Measurements from ENCODE around the gene NDUFS2. TPM values are rescaled to one million over a fixed set of nuclear protein-coding genes. Genes with fewer than 3 reads are reported as not detected.
A peak's percentile ranks its signal among the peaks of the same experiment; 100 is the strongest.

NDUFS2 gene
- total and polyA plus RNA-seq, 5 donors from 2014 or later, result 67.5 to 128 (median 110) TPM

DNA sequence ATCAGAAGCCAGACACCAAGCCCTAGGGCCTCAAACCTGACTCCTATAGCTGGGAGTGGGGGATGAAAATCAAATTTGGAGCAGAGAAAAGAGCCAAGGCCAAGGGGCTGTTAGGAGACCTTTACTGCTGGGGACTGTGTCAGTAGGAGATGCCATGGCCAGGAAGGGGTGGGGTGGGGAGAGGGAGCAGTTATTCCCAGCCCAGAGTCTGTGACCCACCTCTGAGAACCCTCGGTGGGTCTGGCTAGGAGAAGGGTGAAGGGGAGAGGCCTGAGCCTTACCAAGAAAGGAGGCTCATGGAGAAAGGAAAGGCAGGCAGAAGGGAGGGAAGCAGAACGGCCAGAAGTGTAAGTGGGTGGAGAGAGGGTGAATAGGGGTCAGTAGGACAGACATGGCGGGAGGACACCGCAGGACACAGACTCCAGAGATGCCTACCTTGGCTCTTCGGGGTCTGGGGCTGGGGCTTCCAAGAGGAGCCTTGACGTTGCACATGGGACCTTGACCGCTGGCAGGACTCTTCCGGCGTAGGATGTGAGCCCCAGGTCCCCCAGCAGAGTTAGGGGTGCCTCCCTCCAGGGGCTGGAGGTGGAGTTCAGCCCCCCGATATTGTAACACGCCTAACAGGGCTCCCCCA lies 4.5 kb upstream of the NDUFS2 start:
- no peak for DNase-seq
- Histone ChIP-seq H3K9me3 (ENCODE audit: control insufficient read depth in 2 of 2, low read length in 2 of 2) (no peaks in the 10 kb centered on the region), H3K27ac (ENCODE audit: insufficient read depth, low read length, poor library complexity, severe bottlenecking) (no peak overlapping the region), H3K27me3 (ENCODE audit: control insufficient read depth, insufficient read depth, low read length) (no peaks in the 10 kb centered on the region), H3K4me1 (ENCODE audit: control insufficient read depth, insufficient read depth, low read length, poor library complexity, severe bottlenecking) (peaks cover 35% of the 10 kb centered on the region), H3K4me3 (ENCODE audit: low read depth, low read length) (no peak overlapping the region), H3K36me3 (ENCODE audit: control insufficient read depth, insufficient read depth, low read length) (no peaks in the 10 kb centered on the region)
- no peaks in the 10 kb centered on the region for H3K27me3 Mint-ChIP-seq
- H3K36me3 Mint-ChIP-seq, result peaks cover 4% of the 10 kb centered on the region
- H3K9me3 Mint-ChIP-seq, result no peaks in the 10 kb centered on the region
- ATAC-seq (ENCODE audit: low read depth in 2 of 2), result no peak
- H3K4me3 Mint-ChIP-seq, result no peak overlapping the region
- peak overlapping the region in 2 of 3 donors; percentile 46 to 69 for H3K27ac Mint-ChIP-seq
- peaks cover 9 to 58% (median 32%) of the 10 kb centered on the region in 4 donors for H3K4me1 Mint-ChIP-seq

DNA sequence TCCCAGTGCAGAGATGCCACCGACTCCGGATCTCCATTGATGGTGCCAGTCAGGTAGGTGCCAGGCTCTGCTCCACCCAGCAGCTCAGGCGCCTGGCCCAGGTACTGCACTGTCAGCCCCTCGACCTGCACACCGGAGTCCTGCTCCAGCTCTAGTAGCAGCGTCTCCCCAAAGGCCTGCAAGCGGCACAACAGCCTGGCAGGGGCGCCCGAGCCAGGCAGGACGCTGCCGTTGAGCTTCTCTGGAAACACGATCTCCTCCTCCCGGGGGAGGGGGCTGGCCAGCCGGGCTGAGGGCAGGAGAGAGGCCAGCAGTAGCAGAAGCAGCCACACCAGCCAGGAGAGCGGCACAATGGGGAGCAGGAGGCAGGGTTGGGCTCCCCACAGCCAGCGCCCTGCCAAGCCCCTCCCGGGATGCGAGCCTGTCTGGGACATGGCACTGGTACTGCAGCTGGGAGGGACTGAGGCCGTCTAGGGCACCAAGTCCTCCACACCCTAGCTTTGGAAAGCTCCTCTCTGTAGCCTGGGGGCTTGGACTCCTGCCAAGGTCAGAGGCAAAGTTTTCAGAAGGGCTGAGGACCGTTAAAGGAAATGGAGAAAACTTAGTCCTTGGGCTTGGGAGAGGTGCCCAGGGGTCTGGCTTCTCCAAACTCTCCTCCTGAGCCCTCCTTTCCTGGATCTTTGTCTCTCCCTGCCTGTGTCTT lies 3.8 kb upstream of the NDUFS2 start:
- H3K9me3 Mint-ChIP-seq, result no peaks in the 10 kb centered on the region
- DNase-seq (no peak), ATAC-seq (ENCODE audit: low read depth in 2 of 2) (no peak)
- Histone ChIP-seq H3K27me3 (ENCODE audit: control insufficient read depth, insufficient read depth, low read length) (no peaks in the 10 kb centered on the region), H3K9me3 (ENCODE audit: control insufficient read depth in 2 of 2, low read length in 2 of 2) (no peaks in the 10 kb centered on the region), H3K4me1 (ENCODE audit: control insufficient read depth, insufficient read depth, low read length, poor library complexity, severe bottlenecking) (peaks cover 38% of the 10 kb centered on the region), H3K27ac (ENCODE audit: insufficient read depth, low read length, poor library complexity, severe bottlenecking) (no peak overlapping the region), H3K4me3 (ENCODE audit: low read depth, low read length) (no peak overlapping the region), H3K36me3 (ENCODE audit: control insufficient read depth, insufficient read depth, low read length) (peaks cover under 1% of the 10 kb centered on the region)
- peaks cover 3% of the 10 kb centered on the region for H3K36me3 Mint-ChIP-seq
- H3K4me1 Mint-ChIP-seq, result peaks cover 7 to 58% (median 29%) of the 10 kb centered on the region in 4 donors
- no peak overlapping the region for H3K27ac Mint-ChIP-seq
- H3K4me3 Mint-ChIP-seq, result no peak overlapping the region
- no peaks in the 10 kb centered on the region for H3K27me3 Mint-ChIP-seq

DNA sequence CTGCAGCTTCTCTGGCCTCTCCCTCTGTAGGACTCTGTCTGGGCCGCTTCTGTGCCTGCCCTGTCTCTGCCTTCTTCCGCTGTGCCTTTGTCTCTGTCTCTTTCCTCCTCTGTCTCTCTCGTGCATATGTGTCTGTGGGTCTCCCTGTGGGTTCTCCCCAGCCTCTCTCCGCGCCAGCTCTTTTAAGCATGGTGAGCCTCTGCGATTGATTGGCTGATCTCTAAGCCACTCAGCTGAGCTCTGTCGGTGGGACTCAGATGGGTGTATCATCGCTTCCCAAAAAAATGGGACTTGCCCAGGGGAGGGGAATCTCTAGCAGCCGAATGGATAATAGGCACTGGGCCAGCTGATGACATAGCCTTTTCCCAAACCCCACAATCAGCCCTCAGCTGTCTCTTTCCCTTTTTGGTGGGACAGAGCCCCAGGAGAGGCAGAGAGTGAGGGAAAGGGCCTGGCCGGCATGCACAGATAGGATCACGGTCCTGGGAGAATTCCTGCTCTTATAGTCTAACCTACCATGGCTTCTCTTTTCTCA lies 3.2 kb upstream of the NDUFS2 start, which contains the start of gene ADAMTS4:
TSS of gene ADAMTS4 (minus strand) at position 158 of the 535 bp plus-strand sequence. CDS start 427 bp downstream, outside the sequence.
- Mint-ChIP-seq H3K4me3 (peak within 1 kb of the TSS in 3 of 4 donors; percentile 15 to 69 (median 39)), H3K4me1 (peaks cover 9 to 64% (median 33%) of the 10 kb centered on the region in 4 donors), H3K36me3 (peaks cover 4% of the 10 kb centered on the region), H3K9me3 (no peaks in the 10 kb centered on the region), H3K27ac (peak within 1 kb of the TSS; percentile 98 to 99 (median 99)), H3K27me3 (peaks cover under 1% of the 10 kb centered on the region)
- Histone ChIP-seq H3K9me3 (ENCODE audit: control insufficient read depth in 2 of 2, low read length in 2 of 2) (no peaks in the 10 kb centered on the region), H3K27me3 (ENCODE audit: control insufficient read depth, insufficient read depth, low read length) (no peaks in the 10 kb centered on the region), H3K4me1 (ENCODE audit: control insufficient read depth, insufficient read depth, low read length, poor library complexity, severe bottlenecking) (peaks cover 44% of the 10 kb centered on the region), H3K36me3 (ENCODE audit: control insufficient read depth, insufficient read depth, low read length) (peaks cover 6% of the 10 kb centered on the region), H3K4me3 (ENCODE audit: low read depth, low read length) (peak within 1 kb of the TSS; percentile 61), H3K27ac (ENCODE audit: insufficient read depth, low read length, poor library complexity, severe bottlenecking) (peak within 1 kb of the TSS; percentile 90)
- no peak for DNase-seq
- ATAC-seq (ENCODE audit: low read depth in 2 of 2), result no peak

DNA sequence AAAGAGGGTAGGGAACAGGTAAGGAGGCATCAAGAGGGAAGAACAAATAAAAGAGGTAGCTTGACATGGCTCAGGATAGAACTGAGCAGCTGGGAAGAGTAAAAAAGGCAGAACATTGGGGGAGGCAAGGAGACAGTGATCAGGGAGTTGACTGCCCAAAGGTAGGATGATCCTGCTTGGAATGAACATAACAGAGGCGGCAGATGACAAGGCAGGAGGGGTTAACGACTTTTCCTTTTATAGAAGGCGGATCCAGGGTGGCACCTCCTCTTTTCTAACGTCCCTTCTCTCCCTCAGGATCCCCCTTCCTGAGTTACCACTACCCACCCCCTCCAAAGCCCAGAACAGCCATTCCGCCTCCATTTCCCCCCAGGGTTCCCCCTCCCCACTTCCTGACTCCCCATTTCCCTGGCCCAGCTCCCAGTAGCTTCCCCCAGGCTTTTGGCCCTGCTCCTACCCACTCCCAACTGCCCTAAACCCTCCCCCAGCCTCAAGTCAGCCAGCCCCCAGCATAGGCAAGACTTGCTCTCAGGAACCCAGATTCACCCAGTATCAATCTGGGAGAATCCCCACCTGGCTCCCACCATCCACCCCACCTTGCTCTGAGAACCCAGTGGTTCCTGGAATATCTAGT lies 2.5 kb upstream of the NDUFS2 start:
- H3K4me1 ChIP-seq (ENCODE audit: control insufficient read depth, insufficient read depth, low read length, poor library complexity, severe bottlenecking), result peaks cover 47% of the 10 kb centered on the region
- ATAC-seq (ENCODE audit: low read depth in 2 of 2), result no peak

DNA sequence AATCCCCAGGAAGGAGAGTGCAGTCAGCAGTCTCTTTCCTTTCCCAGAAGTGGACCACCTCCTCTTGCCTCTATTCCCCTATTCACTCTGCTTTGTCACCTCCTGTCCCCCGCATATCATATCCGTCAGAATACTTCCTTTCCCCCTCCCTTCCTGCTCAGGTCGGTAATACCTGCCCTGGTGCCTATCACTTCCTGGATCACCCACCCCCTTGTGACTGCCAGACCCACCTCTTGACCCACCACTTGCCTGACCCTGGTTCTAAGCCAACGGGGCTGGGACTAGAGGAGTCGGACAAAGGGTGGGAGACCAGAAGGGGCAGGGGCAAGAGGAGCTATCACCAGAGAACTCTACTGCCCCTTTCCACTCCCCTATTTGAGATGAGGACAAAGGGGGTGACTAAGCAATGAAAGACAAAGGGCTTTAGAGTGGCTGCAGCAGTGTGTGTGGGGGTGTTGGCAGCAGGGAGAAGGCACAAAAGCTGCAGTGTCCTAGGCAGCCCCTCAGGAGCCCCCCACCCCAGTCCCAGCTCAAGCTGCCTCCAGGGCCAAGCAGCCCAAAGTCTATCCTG lies 1.7 kb upstream of the NDUFS2 start:
- peaks cover 20 to 67% (median 44%) of the 10 kb centered on the region in 4 donors for H3K4me1 Mint-ChIP-seq
- H3K9me3 Mint-ChIP-seq, result no peaks in the 10 kb centered on the region
- H3K27ac Mint-ChIP-seq, result peak overlapping the region; percentile 98 to 99 (median 99)
- H3K36me3 Mint-ChIP-seq, result peaks cover 16% of the 10 kb centered on the region
- peaks cover 52% of the 10 kb centered on the region for H3K4me1 ChIP-seq (ENCODE audit: control insufficient read depth, insufficient read depth, low read length, poor library complexity, severe bottlenecking)
- peaks cover 4% of the 10 kb centered on the region for H3K27me3 Mint-ChIP-seq
- no peaks in the 10 kb centered on the region for H3K27me3 ChIP-seq (ENCODE audit: control insufficient read depth, insufficient read depth, low read length)
- no peaks in the 10 kb centered on the region for H3K9me3 ChIP-seq (ENCODE audit: control insufficient read depth in 2 of 2, low read length in 2 of 2)
- peak overlapping the region; percentile 85 to 98 (median 96) for H3K4me3 Mint-ChIP-seq
- peaks cover 15% of the 10 kb centered on the region for H3K36me3 ChIP-seq (ENCODE audit: control insufficient read depth, insufficient read depth, low read length)
- peak overlapping the region; percentile 61 for H3K4me3 ChIP-seq (ENCODE audit: low read depth, low read length)
- DNase-seq (peak in 2 of 3 donors; percentile 34 to 75), ATAC-seq (ENCODE audit: low read depth in 2 of 2) (no peak)
- peak overlapping the region; percentile 90 for H3K27ac ChIP-seq (ENCODE audit: insufficient read depth, low read length, poor library complexity, severe bottlenecking)

More for the DNA sequence above, 2.5 kb upstream of the NDUFS2 start:
- H3K27ac Mint-ChIP-seq, result peak overlapping the region; percentile 98 to 99 (median 99)
- DNase-seq, result no peak
- peak overlapping the region; percentile 90 for H3K27ac ChIP-seq (ENCODE audit: insufficient read depth, low read length, poor library complexity, severe bottlenecking)
- peaks cover 8% of the 10 kb centered on the region for H3K36me3 ChIP-seq (ENCODE audit: control insufficient read depth, insufficient read depth, low read length)
- H3K4me3 ChIP-seq (ENCODE audit: low read depth, low read length), result peak overlapping the region; percentile 61
- H3K4me3 Mint-ChIP-seq, result peak overlapping the region; percentile 7 to 97 (median 82)
- H3K36me3 Mint-ChIP-seq, result peaks cover 11% of the 10 kb centered on the region
- H3K9me3 Mint-ChIP-seq, result no peaks in the 10 kb centered on the region
- no peaks in the 10 kb centered on the region for H3K27me3 ChIP-seq (ENCODE audit: control insufficient read depth, insufficient read depth, low read length)
- peaks cover 4% of the 10 kb centered on the region for H3K27me3 Mint-ChIP-seq
- H3K9me3 ChIP-seq (ENCODE audit: control insufficient read depth in 2 of 2, low read length in 2 of 2), result no peaks in the 10 kb centered on the region
- peaks cover 15 to 69% (median 40%) of the 10 kb centered on the region in 4 donors for H3K4me1 Mint-ChIP-seq

DNA sequence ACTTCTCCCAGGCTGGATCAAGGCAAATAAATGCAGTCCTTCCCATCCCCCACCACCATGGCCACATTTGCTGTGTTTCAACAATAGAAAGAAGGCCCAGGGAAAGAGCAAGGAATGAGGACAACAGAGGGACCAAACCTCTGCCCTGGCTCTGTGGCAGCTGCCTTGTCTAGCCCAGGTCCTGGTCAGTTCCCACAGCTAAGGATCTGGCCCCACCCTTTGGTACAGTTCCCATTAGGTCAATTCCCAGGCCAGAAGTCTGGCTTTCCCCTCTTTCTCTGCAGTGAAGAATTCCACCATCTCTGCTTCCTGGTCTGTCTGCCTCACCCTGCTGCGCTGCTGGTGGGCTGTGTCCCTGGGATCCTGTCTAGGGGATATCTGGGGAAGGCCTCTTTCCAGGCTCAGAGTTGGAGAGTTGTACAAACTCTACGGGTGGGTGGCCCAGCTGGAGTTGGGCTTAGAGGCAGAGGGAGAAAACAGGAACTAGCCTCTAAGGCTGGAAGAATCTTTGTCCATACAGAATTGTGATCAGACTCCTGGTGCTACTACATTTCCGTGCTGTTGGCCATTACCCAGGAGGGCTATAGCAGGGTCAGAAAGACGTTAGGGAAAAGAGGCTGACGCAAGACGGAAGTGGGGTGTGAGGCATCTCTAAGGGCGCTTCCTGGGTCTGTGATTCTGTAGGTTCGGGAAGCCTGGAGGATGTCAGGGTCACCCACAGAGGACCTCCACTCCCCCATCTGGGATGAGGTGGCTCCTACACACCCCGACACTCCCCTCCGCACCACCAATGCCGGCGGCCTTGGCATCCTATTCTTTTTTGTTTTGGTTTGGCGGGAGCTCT lies 953 bp upstream of the NDUFS2 start:
- peak overlapping the region; percentile 98 to 99 (median 99) for H3K27ac Mint-ChIP-seq
- H3K27ac ChIP-seq (ENCODE audit: insufficient read depth, low read length, poor library complexity, severe bottlenecking), result peak overlapping the region; percentile 90
- H3K4me1 Mint-ChIP-seq, result peaks cover 25 to 72% (median 49%) of the 10 kb centered on the region in 4 donors
- H3K4me3 ChIP-seq (ENCODE audit: low read depth, low read length), result peak overlapping the region; percentile 85
- no peaks in the 10 kb centered on the region for H3K27me3 ChIP-seq (ENCODE audit: control insufficient read depth, insufficient read depth, low read length)
- H3K4me1 ChIP-seq (ENCODE audit: control insufficient read depth, insufficient read depth, low read length, poor library complexity, severe bottlenecking), result peaks cover 57% of the 10 kb centered on the region
- no peaks in the 10 kb centered on the region for H3K9me3 Mint-ChIP-seq
- peaks cover 4% of the 10 kb centered on the region for H3K27me3 Mint-ChIP-seq
- ATAC-seq (ENCODE audit: low read depth in 2 of 2), result no peak
- no peaks in the 10 kb centered on the region for H3K9me3 ChIP-seq (ENCODE audit: control insufficient read depth in 2 of 2, low read length in 2 of 2)
- H3K36me3 ChIP-seq (ENCODE audit: control insufficient read depth, insufficient read depth, low read length), result peaks cover 18% of the 10 kb centered on the region
- peak overlapping the region; percentile 96 to 98 (median 98) for H3K4me3 Mint-ChIP-seq
- DNase-seq, result no peak
- H3K36me3 Mint-ChIP-seq, result peaks cover 18% of the 10 kb centered on the region
